ENCODE results near the gene CES3. TPM values are rescaled to one million over a fixed set of nuclear protein-coding genes. Genes with fewer than 3 reads are reported as not detected.
"Not testable (repeated sequence)": the region's sequence is repeated elsewhere in the genome, so short reads cannot be mapped to it uniquely, and the experiment has no call there.

The CES3 gene
- total RNA-seq, 2 experiments from 2014 or later = 1.4 to 2.7 TPM

DNA sequence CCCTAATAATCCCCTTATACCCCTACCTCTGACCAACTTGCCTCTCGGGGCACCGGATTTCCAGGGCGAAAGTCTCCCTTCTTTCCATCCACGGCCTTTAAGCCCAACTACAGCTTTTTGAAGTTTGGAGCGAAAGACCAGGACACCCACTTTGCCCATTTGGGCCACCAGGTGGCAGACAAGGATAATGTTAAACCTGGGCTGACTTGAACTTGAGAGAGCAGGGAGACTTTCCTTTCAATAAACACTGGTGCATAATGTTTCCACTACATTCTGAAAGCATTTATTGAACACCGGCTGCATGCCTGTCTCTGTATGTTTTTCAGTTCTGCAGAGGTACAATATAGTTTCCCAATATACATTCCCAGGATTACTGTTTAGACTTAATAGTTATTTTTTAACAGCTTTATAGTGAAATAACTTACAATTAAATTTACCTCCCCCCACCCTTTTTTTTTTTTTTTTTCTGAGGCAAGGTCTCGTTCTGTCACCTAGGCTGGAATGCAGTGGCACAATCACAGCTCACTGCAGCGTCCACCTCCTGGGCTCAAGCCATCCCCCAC is 6.9 kb upstream of the CES3 start:
- Histone ChIP-seq H2AFZ (ENCODE audit: low read length) (no peak overlapping the region), H3K4me2 (ENCODE audit: low read length) (no peak overlapping the region), H3K79me2 (ENCODE audit: insufficient read depth, low read depth, low read length) (no peaks in the 10 kb centered on the region), H4K20me1 (ENCODE audit: insufficient read depth, low read length) (no peaks in the 10 kb centered on the region), H3K36me3 (ENCODE audit: insufficient read depth, low read length) (no peaks in the 10 kb centered on the region), H3K9me3 (ENCODE audit: low read length) (no peaks in the 10 kb centered on the region), H3K4me1 (ENCODE audit: insufficient read depth, low read length, poor library complexity, severe bottlenecking) (no peaks in the 10 kb centered on the region), H3K4me3 (ENCODE audit: low read depth, low read length, poor library complexity, severe bottlenecking) (no peak overlapping the region), H3K9me2 (ENCODE audit: insufficient read depth, low read length) (no peaks in the 10 kb centered on the region), H3K27ac (ENCODE audit: low read depth, low read length, poor library complexity, severe bottlenecking) (no peak overlapping the region)
- peak; percentile 72 for DNase-seq (ENCODE audit: low spot score)
- CTCF ChIA-PET (ENCODE audit: unreplicated experiment) = no interaction called here
- BruUV-seq (replicated peaks) = no TSS peak
- no peak for TF ChIP-seq EZH2phosphoT487 (IDR thresholded peaks at IDR 0.05; ENCODE audit: borderline replicate concordance, low read depth, low read length)
- TF ChIP-seq, protein P1, sequence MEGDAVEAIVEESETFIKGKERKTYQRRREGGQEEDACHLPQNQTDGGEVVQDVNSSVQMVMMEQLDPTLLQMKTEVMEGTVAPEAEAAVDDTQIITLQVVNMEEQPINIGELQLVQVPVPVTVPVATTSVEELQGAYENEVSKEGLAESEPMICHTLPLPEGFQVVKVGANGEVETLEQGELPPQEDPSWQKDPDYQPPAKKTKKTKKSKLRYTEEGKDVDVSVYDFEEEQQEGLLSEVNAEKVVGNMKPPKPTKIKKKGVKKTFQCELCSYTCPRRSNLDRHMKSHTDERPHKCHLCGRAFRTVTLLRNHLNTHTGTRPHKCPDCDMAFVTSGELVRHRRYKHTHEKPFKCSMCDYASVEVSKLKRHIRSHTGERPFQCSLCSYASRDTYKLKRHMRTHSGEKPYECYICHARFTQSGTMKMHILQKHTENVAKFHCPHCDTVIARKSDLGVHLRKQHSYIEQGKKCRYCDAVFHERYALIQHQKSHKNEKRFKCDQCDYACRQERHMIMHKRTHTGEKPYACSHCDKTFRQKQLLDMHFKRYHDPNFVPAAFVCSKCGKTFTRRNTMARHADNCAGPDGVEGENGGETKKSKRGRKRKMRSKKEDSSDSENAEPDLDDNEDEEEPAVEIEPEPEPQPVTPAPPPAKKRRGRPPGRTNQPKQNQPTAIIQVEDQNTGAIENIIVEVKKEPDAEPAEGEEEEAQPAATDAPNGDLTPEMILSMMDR (conservative IDR thresholded peaks at IDR 0.05; ENCODE audit: low read length) = peak; percentile 95
- intact Hi-C loops (cut with micrococcal nuclease; ENCODE audit: unreplicated experiment) = loop anchor here (1.0 to 5.0 kb wide), 3 partner anchors 57 to 229 kb away; partner anchors contain the start of gene MATCAP1
- POLR2A ChIA-PET = no interaction called here

DNA sequence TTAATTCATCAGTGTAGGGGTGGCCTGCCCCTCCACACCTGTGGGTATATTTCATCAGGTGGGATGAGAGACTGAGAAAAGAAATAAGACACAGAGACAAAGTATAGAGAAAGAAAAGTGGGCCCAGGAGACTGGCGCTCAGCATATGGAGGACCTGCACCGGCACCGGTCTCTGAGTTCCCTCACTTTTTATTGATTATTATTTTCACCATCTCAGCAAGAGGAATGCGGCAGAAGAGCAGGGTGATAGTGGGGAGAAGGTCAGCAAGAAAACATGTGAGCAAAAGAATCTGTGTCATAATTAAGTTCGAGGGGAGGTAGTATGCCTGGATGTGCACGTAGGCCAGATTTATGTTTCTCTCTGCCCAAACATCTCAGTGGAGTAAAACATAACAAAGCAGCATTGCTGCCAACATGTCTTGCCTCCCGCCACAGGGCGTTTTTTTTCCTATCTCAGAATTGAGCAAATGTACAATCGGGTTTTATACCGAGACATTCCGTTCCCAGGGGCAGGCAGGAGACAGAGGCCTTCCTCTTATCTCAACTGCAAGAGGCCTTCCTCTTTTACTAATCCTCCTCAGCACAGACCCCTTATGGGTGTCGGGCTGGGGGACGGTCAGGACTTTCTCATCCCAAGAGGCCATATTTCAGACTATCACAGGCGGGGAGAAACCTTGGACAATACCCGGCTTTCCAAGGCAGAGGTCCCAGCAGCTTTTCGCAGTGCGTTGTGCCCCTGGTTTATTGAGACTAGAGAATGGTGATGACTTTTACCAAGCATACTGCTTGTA is 5.5 kb upstream of the CES3 start:
- intact Hi-C loops (cut with micrococcal nuclease; ENCODE audit: unreplicated experiment) = loop anchor here (2.0 kb wide), 1 partner anchor 199 kb away; no protein-coding TSS in a partner anchor
- CTCF ChIA-PET (ENCODE audit: unreplicated experiment); H3K4me2 ChIP-seq (ENCODE audit: low read length): not testable (repeated sequence)

GRCh38 chr16:66956154-66956457 is 5.0 kb upstream of the CES3 start:
- H4K20me1 ChIP-seq (ENCODE audit: insufficient read depth, low read length); DNase-seq (ENCODE audit: low spot score); H3K4me1 ChIP-seq (ENCODE audit: insufficient read depth, low read length, poor library complexity, severe bottlenecking); intact Hi-C loops (cut with micrococcal nuclease; ENCODE audit: unreplicated experiment); H3K4me3 ChIP-seq (ENCODE audit: low read depth, low read length, poor library complexity, severe bottlenecking); H3K27ac ChIP-seq (ENCODE audit: low read depth, low read length, poor library complexity, severe bottlenecking); H3K36me3 ChIP-seq (ENCODE audit: insufficient read depth, low read length); CTCF ChIA-PET (ENCODE audit: unreplicated experiment); H3K9me2 ChIP-seq (ENCODE audit: insufficient read depth, low read length); H2AFZ ChIP-seq (ENCODE audit: low read length); H3K79me2 ChIP-seq (ENCODE audit: insufficient read depth, low read depth, low read length); H3K4me2 ChIP-seq (ENCODE audit: low read length); H3K9me3 ChIP-seq (ENCODE audit: low read length); BruUV-seq (replicated peaks); POLR2A ChIA-PET: not testable (repeated sequence)

More for the DNA sequence above, 5.5 kb upstream of the CES3 start:
- H3K9me2 ChIP-seq (ENCODE audit: insufficient read depth, low read length); H4K20me1 ChIP-seq (ENCODE audit: insufficient read depth, low read length); DNase-seq (ENCODE audit: low spot score); H3K4me1 ChIP-seq (ENCODE audit: insufficient read depth, low read length, poor library complexity, severe bottlenecking); POLR2A ChIA-PET; H3K27ac ChIP-seq (ENCODE audit: low read depth, low read length, poor library complexity, severe bottlenecking); H3K36me3 ChIP-seq (ENCODE audit: insufficient read depth, low read length); H3K9me3 ChIP-seq (ENCODE audit: low read length); H3K4me3 ChIP-seq (ENCODE audit: low read depth, low read length, poor library complexity, severe bottlenecking); H3K79me2 ChIP-seq (ENCODE audit: insufficient read depth, low read depth, low read length); H2AFZ ChIP-seq (ENCODE audit: low read length); BruUV-seq (replicated peaks): not testable (repeated sequence)

Measured in OCI-LY7 (cell line).